NCI-H460 (cell line): ENCODE results near the gene DDIT4. TPM values are rescaled to one million over a fixed set of nuclear protein-coding genes. Genes with fewer than 3 reads are reported as not detected.
"Not testable (repeated sequence)": the region's sequence is repeated elsewhere in the genome, so short reads cannot be mapped to it uniquely, and the experiment has no call there.

Experiments
- DNase-seq: peaks from one replicate; pipeline ENCODE4 v3.0.0-alpha.2; 2016; ENCODE audit warnings: low read depth; ENCODE audit errors: extremely low read depth
- total RNA-seq: library from RNA; depleted of rRNA; stranded (reverse); fragments of >200 nt; shearing (Covaris generic); gene quantifications from 2 replicates; pipeline ENCODE4 v1.2.3, GENCODE V29; 2014

Gene DDIT4
- total RNA-seq, 1 experiment from 2014 or later, result 711 TPM

DNA sequence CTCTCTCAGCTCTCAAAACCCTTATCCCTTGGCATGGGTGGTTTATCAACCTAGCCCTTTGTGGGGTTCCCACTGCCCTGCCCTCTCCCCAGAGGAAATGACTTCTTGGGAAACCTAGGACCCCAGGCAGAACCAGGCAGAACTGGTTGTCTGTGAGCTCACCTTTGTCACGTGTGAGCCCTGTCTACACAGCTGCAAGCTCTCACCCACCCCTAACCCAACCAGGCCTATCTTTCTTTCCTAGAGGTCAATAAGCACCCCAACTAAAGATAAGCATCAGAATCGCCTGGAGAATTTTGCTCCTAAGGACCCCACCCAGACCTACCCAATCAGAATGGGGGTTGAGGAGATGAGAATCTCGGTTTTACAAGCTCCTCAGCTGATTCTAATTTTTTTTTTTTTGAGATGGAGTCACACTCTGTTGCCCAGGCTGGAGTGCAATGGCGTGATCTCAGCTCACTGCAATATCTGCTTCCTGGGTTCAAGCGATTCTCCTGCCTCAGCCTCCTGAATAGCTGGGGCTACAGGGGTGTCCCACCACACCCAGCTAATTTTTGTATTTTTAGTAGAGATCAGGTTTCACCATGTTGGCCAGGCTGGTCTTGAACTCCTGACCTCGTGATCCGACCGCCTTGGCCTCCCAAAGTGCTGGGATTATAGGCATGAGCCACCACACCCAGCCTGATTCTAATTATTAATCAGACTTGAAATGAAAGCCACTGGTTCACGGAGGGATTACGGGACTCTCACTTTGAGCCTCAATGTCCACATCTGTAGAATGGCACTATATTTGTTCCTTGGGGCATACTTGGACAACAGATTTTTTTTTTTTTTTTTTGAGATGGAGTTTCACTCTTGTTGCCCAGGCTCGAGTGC lies 7.5 kb upstream of the DDIT4 start:
- no peak for DNase-seq

DNA sequence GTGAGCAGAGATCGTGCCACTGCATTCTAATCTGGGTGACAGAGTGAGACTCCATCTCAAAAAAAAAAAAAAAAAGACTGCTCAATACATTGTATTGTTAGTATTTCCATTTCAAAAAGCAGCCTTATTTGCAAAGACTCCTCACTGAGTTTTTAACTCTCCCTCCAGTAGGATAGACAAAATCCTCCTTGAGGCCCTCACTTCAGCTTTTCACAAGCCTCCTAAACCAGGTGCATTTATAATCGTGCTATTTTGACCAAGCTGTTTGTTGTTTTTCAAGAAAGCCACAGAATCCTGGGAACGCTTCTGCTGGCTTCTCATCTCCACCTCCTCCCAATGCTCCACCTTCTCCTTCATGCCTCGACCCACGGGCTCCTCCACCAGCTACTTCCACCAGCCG lies 6.3 kb upstream of the DDIT4 start:
- DNase-seq, result no peak

DNA sequence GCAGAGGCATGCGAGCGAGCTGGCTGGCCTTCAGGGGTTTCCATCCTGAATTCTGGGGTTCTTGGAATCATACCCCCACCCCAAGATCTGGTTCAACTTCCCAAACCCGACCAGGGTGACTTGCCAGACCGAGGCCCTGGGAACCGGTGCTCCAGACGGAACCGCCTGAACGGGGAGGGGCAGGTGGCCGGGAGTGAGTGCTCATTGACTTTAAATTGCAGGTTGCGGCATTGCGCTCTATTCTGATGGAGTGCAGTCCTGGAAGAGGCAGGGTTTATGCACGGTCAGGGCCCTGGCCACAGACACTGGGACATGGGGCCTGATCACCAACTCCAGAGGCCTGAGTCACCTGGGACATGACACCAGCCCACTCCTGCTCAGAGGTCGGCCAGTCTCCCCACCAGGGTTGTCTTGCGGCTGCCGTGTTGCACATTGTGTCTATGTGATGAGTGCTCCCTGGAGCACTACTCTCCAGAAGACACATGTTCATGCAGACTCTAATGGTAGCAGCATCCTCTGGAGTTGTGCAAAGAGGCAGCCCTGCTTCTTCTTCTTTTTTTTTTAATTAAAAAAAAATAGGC lies 5.8 kb upstream of the DDIT4 start:
- no peak for DNase-seq

DNA sequence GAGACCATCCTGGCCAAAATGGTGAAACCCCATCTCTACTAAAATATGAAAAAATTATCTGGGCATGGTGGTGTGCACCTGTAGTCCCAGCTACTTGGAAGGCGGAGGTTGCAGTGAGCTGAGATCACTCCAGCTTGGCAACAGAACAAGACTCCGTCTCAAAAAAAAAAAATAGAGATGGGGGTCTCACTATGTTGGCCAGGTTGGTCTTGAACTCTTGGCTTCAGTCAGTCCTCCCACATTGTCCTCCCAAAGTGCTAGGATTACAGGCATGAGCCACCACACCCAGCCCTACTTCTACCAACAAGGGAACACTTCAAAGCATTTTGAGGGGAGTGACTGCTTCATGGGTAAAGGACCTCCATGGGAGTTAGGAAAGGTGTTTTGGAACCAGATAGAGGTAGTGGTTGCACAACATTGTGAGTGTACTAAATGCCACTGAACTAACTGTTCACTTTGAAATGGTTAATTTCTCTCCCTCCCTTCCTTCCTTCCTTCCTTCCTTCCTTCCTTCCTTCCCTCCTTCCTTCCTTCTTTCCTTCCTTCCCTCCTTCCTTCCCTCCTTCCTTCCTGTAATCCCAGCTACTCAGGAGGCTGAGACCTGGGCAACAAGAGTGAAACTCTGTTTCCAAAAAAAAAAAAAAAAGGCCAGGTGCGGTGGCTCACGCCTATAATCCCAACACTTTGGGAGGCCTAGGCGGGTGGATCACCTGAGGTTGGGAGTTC lies 5.1 kb upstream of the DDIT4 start:
- not testable (repeated sequence) for DNase-seq

DNA sequence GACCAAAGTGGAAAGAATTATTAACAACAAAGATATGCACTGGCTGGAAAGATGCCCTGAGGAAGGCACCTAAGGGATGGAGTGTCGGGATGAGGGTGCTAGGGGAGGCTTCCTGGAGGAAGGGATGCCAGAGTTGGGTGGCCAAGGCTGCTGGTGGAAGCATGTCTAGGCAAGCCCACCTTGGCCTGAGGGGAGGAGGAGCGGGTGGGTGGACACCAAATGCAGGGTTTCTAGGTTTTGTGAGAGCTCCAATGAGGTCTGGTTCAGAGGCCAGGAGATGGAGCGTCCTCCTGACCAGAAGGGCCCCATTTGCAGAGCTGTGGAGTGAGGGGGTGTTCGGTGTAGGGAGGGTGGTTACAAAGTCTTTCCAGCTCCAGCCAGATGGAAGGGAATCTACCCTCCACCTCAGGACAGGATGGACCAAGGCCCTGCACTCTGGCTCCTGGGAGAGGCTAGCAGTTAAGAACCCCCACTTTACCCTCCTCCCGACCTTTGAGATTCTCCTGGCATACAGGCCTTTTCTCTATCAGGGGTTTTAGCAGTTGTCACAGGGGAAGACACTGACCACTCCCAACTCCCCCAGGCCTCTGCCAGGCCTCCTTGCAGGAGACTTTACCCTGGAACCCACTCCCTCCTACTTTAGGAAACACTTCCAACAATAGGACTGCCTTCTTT lies 3.0 kb upstream of the DDIT4 start:
- no peak for DNase-seq

DNA sequence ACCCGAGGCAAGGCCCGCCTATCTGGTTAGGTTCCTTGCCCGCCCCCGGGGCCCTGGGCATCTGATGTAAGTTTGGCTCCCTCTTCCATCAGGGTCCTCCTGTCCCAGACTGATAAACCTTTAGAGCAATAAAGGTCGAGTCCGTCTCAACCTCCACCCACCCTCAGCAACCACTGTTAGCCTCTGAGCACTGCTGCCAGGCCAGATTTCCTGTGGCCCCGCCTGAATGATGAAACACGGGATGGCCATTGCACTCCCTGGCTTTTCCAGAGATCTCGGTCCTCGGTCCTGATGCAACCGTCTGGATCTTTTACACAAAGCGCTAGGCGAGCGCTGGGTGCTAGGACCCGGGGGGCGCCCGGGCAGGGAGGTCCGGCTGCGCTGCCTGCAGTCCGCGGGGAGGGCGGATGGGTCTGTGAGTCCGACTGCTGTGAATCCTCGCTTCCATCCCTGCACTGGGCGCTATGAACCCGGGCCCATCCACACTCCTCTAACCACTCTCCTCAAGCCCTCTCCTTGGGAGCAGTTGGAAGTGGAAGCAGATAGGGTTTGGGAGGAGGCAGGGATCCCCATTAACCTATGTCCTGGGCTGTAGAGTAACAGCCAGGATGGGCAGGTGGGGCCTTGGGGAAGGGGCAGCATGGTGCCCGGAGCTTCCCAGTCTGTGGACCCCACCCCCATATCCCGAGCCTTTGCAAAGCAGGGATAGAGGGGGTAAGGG lies 875 bp upstream of the DDIT4 start:
- DNase-seq, result peak; percentile 100

DNA sequence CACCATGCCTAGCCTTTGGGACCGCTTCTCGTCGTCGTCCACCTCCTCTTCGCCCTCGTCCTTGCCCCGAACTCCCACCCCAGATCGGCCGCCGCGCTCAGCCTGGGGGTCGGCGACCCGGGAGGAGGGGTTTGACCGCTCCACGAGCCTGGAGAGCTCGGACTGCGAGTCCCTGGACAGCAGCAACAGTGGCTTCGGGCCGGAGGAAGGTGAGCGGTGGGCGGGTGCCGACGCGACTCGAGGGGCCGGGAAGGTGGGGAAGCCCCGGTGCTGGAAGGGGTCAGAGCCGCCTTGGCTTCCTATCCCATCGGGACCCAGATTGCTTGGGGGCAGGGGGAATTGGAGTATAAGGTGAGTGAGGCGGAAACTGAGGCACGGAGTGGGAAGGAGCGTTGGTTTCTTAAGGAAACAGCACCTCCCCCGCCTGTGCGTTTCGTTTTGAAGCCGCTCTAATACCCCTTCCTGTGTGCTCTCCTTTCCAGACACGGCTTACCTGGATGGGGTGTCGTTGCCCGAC lies 547 bp downstream of the DDIT4 start:
- no peak for DNase-seq

DNA sequence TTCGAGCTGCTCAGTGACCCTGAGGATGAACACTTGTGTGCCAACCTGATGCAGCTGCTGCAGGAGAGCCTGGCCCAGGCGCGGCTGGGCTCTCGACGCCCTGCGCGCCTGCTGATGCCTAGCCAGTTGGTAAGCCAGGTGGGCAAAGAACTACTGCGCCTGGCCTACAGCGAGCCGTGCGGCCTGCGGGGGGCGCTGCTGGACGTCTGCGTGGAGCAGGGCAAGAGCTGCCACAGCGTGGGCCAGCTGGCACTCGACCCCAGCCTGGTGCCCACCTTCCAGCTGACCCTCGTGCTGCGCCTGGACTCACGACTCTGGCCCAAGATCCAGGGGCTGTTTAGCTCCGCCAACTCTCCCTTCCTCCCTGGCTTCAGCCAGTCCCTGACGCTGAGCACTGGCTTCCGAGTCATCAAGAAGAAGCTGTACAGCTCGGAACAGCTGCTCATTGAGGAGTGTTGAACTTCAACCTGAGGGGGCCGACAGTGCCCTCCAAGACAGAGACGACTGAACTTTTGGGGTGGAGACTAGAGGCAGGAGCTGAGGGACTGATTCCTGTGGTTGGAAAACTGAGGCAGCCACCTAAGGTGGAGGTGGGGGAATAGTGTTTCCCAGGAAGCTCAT lies 1.1 kb downstream of the DDIT4 start:
- peak; percentile 74 for DNase-seq

DNA sequence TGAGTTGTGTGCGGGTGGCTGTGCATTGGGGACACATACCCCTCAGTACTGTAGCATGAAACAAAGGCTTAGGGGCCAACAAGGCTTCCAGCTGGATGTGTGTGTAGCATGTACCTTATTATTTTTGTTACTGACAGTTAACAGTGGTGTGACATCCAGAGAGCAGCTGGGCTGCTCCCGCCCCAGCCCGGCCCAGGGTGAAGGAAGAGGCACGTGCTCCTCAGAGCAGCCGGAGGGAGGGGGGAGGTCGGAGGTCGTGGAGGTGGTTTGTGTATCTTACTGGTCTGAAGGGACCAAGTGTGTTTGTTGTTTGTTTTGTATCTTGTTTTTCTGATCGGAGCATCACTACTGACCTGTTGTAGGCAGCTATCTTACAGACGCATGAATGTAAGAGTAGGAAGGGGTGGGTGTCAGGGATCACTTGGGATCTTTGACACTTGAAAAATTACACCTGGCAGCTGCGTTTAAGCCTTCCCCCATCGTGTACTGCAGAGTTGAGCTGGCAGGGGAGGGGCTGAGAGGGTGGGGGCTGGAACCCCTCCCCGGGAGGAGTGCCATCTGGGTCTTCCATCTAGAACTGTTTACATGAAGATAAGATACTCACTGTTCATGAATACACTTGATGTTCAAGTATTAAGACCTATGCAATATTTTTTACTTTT lies 1.8 kb downstream of the DDIT4 start:
- no peak for DNase-seq

DNA sequence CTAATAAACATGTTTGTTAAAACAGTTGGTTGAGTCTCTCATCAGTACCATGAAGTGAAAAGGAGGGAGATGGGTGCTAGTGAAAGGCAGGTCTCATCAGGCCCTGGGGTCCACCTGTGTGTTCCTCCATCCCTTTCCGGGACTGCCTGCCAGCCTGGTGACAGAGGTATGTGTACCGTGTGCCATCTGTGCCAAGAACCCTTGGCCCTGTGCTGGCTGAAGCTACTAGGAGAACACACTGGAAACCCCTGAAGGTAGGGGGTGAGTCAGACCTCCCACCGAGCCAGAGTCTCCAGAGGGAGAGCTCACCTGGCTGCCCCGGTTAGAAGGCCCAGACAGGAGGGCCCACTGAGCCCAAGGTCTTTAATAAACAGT lies 2.3 kb downstream of the DDIT4 start:
- DNase-seq, result no peak

DNA sequence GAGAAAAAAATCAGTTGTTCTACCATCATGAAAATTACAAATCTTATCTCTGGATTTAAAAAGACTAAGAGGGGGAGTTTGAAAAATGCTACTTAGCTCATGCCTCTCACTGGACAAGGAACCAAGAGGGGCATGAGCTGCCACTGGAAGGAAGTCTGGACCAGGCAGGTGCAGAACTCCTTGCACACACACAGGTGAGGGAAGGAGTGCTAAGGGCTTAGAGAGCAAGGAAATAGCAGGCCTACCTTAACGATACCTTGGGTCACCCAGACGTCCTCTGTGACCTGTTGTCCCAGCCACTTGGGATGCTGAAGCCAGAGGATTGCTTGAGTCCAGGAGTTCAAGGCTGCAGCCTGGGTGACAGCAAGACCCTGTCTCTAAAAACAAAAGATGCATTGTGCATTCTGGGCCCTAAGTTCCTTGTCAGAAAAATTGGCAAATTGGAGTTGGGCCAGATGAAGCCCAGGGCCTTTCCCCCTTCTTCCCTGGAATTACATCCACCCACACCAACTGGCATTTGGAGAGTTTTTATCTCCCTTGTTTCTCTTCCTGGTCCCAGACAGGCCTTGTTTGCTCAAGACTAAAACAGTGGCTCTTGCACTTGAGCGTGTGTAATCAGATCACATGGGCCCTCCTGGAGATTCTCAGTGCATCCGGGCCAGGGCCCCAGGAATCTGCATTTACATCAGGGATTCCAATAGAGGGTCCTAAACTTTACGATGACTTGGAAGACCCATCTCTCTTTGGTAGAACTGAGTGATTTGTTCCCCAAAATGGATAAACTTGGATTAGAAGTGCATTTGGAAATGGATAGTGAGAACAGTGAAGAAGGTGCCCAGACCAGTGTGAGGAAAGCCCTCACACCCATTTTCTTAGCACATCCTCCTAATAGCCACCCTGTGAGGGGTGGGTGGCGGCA lies 3.0 kb downstream of the DDIT4 start:
- peak; percentile 81 for DNase-seq

DNA sequence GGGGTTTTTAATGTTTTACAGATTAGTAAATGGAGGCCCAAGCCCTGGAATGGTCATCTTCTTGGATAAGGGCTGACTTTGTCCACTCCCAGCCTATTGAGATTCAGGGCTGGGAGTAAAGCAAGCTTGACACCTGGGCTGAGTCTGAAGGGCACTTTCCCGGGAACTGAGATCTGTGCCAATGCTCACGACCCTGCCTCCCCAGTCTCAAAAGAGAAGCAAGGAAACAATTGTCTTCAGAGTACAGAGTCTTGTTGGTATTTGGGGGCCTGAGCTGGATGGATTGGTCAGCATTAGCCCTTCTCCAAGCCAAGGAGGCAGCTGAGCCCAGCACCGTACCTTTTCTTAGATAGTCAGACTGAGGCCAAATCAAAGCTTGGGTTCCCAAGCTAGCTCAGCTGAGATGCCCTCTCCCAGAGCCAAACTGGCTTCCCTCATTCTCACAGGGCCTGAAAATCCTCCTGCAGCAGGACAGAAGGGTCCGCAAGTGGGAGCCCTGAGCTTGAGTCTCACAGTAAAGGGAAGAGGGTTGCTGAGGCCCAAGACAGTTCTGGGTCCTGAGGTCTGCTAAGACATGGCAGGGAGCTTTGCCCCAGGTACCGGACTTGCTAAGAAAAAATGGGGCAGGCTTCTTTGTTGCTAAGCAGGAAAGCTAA lies 3.7 kb downstream of the DDIT4 start:
- DNase-seq, result no peak

DNA sequence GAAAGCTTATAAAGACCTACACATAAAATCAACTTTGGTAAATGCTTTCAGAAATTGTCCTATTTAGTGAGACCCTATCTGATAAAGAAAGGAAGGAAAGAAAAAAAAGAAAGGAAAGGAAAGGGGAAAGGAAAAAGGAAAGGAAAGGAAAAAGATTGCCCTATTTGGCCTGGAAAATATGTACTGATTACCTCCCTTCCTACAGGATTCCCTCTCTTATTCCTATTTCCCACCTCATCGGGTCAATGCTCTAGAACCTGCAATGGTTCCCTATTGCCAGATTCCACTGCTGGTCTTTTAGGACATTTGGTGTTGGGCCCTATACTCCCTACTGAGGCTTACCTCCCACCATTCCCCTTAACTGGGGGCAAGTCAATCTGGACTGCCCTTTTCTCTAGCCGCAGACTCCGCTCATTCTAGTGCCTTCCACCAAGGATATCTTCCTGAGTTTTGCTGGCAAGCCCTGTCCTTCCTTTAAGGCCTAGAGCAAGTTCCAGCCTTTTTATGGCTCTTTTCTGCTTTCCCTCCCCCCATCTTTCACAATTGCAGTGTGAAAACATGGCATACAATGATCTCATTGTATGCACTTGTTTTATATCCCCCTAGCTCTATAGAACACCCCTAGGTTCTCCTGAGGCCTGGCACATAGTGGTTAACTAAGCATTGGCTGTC lies 4.4 kb downstream of the DDIT4 start:
- DNase-seq, result no peak

DNA sequence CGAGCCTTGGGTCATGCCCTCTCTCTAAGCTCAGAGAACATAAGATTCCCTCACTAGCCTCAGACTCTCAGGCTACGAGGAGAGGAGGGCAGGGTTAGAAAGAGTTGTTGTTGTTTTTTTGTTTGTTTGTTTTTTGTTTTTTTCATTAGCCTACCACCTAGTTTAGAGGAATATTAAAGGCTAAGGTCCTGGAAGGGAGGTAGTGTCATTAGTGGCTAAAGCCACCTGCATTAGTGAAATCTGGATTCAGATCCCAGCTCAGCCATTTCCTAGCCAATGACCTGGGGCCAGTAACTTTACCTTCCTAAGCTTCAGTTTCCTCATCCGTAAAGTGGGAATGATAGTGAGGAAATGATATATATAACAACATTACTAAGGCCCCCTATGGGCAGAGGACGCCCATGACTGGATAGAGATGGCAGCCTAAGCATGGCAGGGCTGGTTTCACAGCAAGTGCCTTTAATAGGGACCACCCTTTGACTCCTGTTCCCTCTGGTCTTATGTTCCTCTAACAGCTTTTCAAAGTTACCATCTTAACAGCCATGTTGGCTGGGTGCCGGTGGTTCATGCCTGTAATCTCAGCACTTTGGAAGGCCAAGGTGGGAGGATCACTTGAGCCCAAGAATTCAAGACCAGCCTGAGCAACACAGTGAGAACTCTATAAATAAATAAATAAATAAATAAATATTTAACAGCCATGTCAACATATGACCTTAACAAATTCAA lies 5.1 kb downstream of the DDIT4 start:
- no peak for DNase-seq

DNA sequence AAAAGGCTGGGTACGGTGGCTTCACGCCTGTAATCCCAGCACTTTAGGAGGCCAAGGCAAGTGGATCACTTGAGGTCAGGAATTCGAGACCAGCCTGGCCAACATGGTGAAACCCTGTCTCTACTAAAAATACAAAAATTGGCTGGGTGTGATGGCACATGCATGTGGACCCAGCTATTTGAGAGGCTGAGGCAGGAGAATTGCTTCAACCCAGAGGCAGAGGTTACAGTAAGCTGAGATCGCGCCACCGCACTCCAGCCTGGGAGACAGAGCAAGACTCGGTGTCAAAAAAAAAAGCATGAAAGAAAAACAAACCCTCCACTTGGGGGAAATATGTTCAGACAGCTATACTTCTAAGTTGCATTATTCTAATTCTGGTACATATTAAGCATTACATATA lies 5.9 kb downstream of the DDIT4 start:
- not testable (repeated sequence) for DNase-seq

DNA sequence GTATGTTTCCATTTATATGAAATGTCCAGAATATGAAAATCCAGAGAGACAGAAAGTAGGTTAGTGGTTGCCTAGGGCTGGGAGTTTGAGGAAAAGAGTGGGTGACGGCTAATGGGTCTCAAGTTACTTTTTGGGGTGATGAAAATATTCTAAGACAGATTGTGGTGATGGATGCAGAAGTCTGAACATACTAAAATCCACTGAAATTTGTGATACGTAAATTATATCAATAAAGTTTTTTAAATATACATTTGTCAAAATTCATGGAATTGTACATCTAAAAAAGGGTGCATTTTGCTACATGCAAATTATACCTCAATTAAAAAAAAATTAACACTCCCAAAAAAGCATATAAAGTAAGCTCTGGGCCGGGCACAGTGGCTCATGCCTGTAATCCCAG lies 9.4 kb downstream of the DDIT4 start:
- DNase-seq, result no peak
